Caco-2 (cell line): ENCODE results near the gene TBPL2. TPM values are rescaled to one million over a fixed set of nuclear protein-coding genes. Genes with fewer than 3 reads are reported as not detected.
A peak's percentile ranks its signal among the peaks of the same experiment; 100 is the strongest.

Experiments used
- BruUV-seq: library from RNA; stranded (reverse); fragments of 400-500 nt; replicated peaks from 2 replicates; lab custom pipeline; 2021; lab: Mats Ljungman, UMichigan
- CTCF ChIA-PET: fragments of 300-600 bp; sonication (Branson Sonifier 250); formaldehyde crosslinking; loops from one replicate; lab custom pipeline; 2022; ENCODE audit warnings: antibody characterized with exemption; lab: Charles Lee
- POLR2A ChIA-PET: fragments of 300-600 bp; sonication (Branson Sonifier 250); formaldehyde crosslinking; loops from one replicate; lab custom pipeline; 2022; ENCODE audit warnings: antibody characterized with exemption; lab: Charles Lee
- DNase-seq, 2 experiments: peaks; one replicate each; pipeline versions ENCODE4 v3.0.0 to v3.0.0-alpha.2; 2020 to 2022
- H3K27me3 ChIP-seq: replicated peaks from 2 replicates; pipeline ENCODE4 v1.6.0; 2011; ENCODE audit warnings: low read length; ENCODE audit not compliant: control insufficient read depth, insufficient read depth
- H3K36me3 ChIP-seq: 2 replicates; pipeline ENCODE4 v1.5.1; 2011; ENCODE audit warnings: low read length; ENCODE audit not compliant: control insufficient read depth, insufficient read depth
- H3K4me1 ChIP-seq: fragments of 250-450 bp; sonication (Bioruptor Pico); 2 replicates; pipeline ENCODE4 v1.5.1; 2020; ENCODE audit warnings: mild to moderate bottlenecking
- H3K4me3 ChIP-seq: 2 replicates; pipeline ENCODE4 v1.5.1; 2011; ENCODE audit warnings: low read depth, mild to moderate bottlenecking, control low read depth, low read length
- H3K9me3 ChIP-seq: fragments of 250-450 bp; sonication (Bioruptor Pico); 2 replicates; pipeline ENCODE4 v1.5.1; 2020; ENCODE audit warnings: mild to moderate bottlenecking, moderate library complexity
- H3K27ac Mint-ChIP-seq: one replicate; pipeline ENCODE4 v1.8.0; 2022; ENCODE audit warnings: mixed read lengths; ENCODE audit not compliant: unreplicated experiment
- H3K27me3 Mint-ChIP-seq: one replicate; pipeline ENCODE4 v1.8.0; 2022; ENCODE audit warnings: mixed read lengths; ENCODE audit not compliant: insufficient read depth, unreplicated experiment
- H3K36me3 Mint-ChIP-seq: one replicate; pipeline ENCODE4 v1.8.0; 2022; ENCODE audit warnings: mild to moderate bottlenecking, mixed read lengths; ENCODE audit not compliant: insufficient read depth, unreplicated experiment
- H3K4me1 Mint-ChIP-seq: one replicate; pipeline ENCODE4 v1.8.0; 2022; ENCODE audit warnings: low read depth, mixed read lengths; ENCODE audit not compliant: unreplicated experiment
- H3K4me3 Mint-ChIP-seq: one replicate; pipeline ENCODE4 v1.8.0; 2022; ENCODE audit warnings: mild to moderate bottlenecking, moderate library complexity, mixed read lengths; ENCODE audit not compliant: unreplicated experiment
- H3K9me3 Mint-ChIP-seq: one replicate; pipeline ENCODE4 v1.8.0; 2022; ENCODE audit warnings: mixed read lengths; ENCODE audit not compliant: unreplicated experiment
- intact Hi-C: fragments of 100-400 bp; cut with micrococcal nuclease; formaldehyde crosslinking; loops from one replicate; pipeline ENCODE4 v1.10.0; 2022; ENCODE audit not compliant: unreplicated experiment
- total RNA-seq: library from RNA; stranded (reverse); gene quantifications from 2 replicates; pipeline ENCODE4 v1.2.3, GENCODE V29; 2022
- TF ChIP-seq, protein P1 (sequence below), 2 experiments: fragments of 200-600 bp in 1 of 2; IDR thresholded peaks; 1 replicate in 1 of 2; 2 replicates in 1 of 2; pipeline versions ENCODE4 v1.5.1 to v1.8.0; 2011 to 2022; ENCODE audit warnings: antibody characterized with exemption in 1 of 2, control low read depth in 1 of 2, inconsistent platforms in 1 of 2, low read depth in 1 of 2, low read length in 1 of 2, mild to moderate bottlenecking in 1 of 2, moderate library complexity in 1 of 2; ENCODE audit not compliant: insufficient read depth in 1 of 2, severe bottlenecking in 1 of 2, unreplicated experiment in 1 of 2

The TBPL2 gene
- total RNA-seq, 1 experiment from 2014 or later: not detected

DNA sequence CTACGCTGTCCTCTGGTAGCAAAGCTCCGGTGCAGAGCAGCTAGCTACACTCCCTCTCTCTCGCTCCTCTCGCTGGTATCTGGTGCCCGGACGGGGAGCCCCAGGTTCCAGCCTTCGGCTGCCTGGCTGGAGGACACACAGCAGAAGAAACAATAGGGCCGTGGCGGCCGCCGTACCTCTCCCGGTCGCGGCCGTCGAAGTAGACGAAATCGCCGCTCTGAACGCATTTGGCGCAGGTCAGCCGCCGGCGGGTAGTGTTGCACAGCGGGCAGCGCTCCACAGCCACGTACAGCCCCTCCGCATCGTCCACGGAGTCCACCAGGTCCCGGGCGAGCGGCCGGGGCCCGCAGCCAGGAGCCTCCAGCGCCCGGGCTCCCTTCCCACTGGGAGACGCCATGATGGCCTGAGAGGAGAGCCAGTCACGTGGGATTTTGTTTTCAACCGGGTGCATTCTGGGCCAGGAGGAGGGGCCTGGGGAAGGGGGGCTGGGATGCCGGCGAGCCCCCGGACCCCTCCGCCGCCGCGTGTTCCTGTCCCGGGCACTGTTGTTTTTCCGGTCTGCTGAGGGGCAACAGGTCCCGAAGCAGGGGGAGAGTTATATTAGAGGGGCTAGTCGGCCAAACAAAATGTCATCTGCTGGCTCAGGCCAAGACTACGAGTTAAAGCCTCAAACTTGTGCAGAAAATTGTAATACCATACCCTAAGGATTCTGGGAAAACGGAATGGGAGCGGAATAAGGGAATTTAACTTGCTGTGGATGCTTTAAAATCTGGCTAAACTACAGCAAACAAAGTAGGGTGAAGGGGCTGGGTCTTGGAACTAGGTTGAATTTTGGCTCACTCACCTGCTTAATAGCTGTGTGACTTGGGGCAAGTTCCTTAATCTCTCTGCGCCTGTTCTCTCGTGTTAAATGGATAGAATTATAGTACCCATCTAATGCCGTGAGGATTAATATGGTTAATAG is 28.7 kb downstream of the TBPL2 start, which contains the start of gene ATG14:
TSS of gene ATG14 (minus strand) at position 405 of the 964 bp plus-strand sequence. CDS start at position 397, 8 bp downstream.
- no peaks in the 10 kb centered on the region for H3K9me3 Mint-ChIP-seq
- Histone ChIP-seq H3K27me3 (no peaks in the 10 kb centered on the region), H3K36me3 (no peaks in the 10 kb centered on the region), H3K4me1 (peaks cover 15% of the 10 kb centered on the region; the same call in 1 of the 2 replicates), H3K4me3 (peak within 1 kb of the TSS; percentile 78), H3K9me3 (no peaks in the 10 kb centered on the region)
- peak within 1 kb of the TSS; percentile 62 for H3K27ac Mint-ChIP-seq
- no peaks in the 10 kb centered on the region for H3K36me3 Mint-ChIP-seq
- CTCF ChIA-PET: interaction anchor here (1.0 kb wide), 1 partner anchor 286 kb away, joined by 3 read pairs; no protein-coding TSS in a partner anchor
- TF ChIP-seq, protein P1, sequence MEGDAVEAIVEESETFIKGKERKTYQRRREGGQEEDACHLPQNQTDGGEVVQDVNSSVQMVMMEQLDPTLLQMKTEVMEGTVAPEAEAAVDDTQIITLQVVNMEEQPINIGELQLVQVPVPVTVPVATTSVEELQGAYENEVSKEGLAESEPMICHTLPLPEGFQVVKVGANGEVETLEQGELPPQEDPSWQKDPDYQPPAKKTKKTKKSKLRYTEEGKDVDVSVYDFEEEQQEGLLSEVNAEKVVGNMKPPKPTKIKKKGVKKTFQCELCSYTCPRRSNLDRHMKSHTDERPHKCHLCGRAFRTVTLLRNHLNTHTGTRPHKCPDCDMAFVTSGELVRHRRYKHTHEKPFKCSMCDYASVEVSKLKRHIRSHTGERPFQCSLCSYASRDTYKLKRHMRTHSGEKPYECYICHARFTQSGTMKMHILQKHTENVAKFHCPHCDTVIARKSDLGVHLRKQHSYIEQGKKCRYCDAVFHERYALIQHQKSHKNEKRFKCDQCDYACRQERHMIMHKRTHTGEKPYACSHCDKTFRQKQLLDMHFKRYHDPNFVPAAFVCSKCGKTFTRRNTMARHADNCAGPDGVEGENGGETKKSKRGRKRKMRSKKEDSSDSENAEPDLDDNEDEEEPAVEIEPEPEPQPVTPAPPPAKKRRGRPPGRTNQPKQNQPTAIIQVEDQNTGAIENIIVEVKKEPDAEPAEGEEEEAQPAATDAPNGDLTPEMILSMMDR (IDR thresholded peaks at IDR 0.05; ENCODE audit: insufficient read depth in 1 of 2, low read depth in 1 of 2, low read length in 1 of 2, severe bottlenecking in 1 of 2, unreplicated experiment in 1 of 2): no peak
- no peaks in the 10 kb centered on the region for H3K27me3 Mint-ChIP-seq
- intact Hi-C loops: no loop called here
- TSS peak; percentile 79 for BruUV-seq
- DNase-seq: peak; percentile 85 to 86
- POLR2A ChIA-PET: no interaction called here
- H3K4me1 Mint-ChIP-seq: peaks cover 7% of the 10 kb centered on the region
- peak within 1 kb of the TSS; percentile 87 for H3K4me3 Mint-ChIP-seq

DNA sequence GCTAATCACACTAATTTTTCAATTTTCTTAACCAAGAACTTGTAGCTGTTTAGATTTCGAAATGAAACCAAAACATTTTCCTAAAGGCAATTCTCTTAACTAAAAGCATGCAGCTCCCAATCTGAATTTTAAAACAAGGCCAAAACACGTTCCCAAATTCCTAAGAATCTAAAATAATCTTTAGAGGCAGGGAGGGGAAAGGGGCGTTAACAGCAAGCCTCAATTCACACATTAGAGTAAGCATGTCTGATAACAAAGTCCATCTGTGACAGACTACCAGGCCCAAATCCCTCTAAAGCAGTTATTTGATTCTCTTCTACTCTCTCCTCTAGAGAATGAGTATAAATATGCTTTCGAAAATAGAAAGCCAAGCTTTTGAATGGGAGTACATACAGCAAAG is 29.5 kb downstream of the TBPL2 start:
- no peak for DNase-seq
- no peaks in the 10 kb centered on the region for H3K9me3 ChIP-seq
- H3K27me3 ChIP-seq: no peaks in the 10 kb centered on the region
- intact Hi-C loops: no loop called here
- BruUV-seq: no TSS peak
- peaks cover 15% of the 10 kb centered on the region; the same call in 1 of the 2 replicates for H3K4me1 ChIP-seq
- CTCF ChIA-PET: interaction anchor here (1.0 kb wide), 1 partner anchor 287 kb away, joined by 3 read pairs; no protein-coding TSS in a partner anchor
- Mint-ChIP-seq H3K27me3 (no peaks in the 10 kb centered on the region), H3K4me3 (peak overlapping the region; percentile 87), H3K27ac (peak overlapping the region; percentile 62), H3K4me1 (peaks cover 7% of the 10 kb centered on the region), H3K9me3 (no peaks in the 10 kb centered on the region), H3K36me3 (no peaks in the 10 kb centered on the region)
- no peaks in the 10 kb centered on the region for H3K36me3 ChIP-seq
- POLR2A ChIA-PET: no interaction called here
- peak overlapping the region; percentile 78 for H3K4me3 ChIP-seq
- TF ChIP-seq, protein P1 (IDR thresholded peaks at IDR 0.05; ENCODE audit: insufficient read depth in 1 of 2, low read depth in 1 of 2, low read length in 1 of 2, severe bottlenecking in 1 of 2, unreplicated experiment in 1 of 2): no peak

DNA sequence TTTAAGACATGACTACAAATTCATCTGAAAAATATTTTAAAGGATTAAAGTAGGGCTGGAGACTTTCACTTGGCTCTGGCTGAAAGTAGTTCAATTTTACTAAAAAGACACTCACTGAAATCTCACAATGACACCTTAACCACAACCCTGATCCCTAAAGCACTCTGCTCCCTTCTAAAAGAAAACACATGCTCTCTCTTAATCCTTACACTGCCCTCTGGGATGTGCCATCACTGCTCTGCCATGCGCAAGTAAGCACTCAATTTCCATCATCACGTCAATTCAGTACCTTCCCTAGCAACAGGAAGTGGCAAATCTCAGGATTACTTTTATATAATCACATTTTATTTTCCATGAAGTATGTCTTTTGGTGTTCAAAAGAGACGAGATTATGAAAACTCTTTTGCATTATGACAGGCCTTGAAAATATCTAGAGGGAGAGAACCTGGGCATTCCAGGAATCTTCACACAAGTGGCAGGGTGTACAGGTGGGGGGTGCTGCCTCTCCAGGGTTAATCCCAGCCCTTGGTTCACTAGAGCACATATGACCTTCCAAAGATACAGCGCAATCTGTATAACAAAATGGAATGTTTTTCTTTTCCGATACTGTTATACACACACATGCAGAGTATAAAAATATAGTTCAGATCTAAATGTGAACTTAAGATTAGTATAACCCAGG is 36.1 kb downstream of the TBPL2 start:
- POLR2A ChIA-PET: no interaction called here
- Histone ChIP-seq H3K9me3 (no peaks in the 10 kb centered on the region), H3K36me3 (no peaks in the 10 kb centered on the region), H3K4me1 (no peaks in the 10 kb centered on the region), H3K27me3 (no peaks in the 10 kb centered on the region), H3K4me3 (no peak overlapping the region)
- no peaks in the 10 kb centered on the region for H3K27me3 Mint-ChIP-seq
- CTCF ChIA-PET: no interaction called here
- no peak for DNase-seq
- intact Hi-C loops: no loop called here
- TF ChIP-seq, protein P1 (IDR thresholded peaks at IDR 0.05; ENCODE audit: insufficient read depth in 1 of 2, low read depth in 1 of 2, low read length in 1 of 2, severe bottlenecking in 1 of 2, unreplicated experiment in 1 of 2): no peak
- peaks cover under 1% of the 10 kb centered on the region for H3K4me1 Mint-ChIP-seq
- no peaks in the 10 kb centered on the region for H3K36me3 Mint-ChIP-seq
- H3K27ac Mint-ChIP-seq: no peak overlapping the region
- H3K4me3 Mint-ChIP-seq: no peak overlapping the region
- no TSS peak for BruUV-seq
- H3K9me3 Mint-ChIP-seq: no peaks in the 10 kb centered on the region
